ENCODE data around the gene MANEAL.
"Not testable (repeated sequence)": the region's sequence is repeated elsewhere in the genome, so short reads cannot be mapped to it uniquely, and the experiment has no call there.

Gene MANEAL

GRCh38 chr1:37793773-37794371 lies at the start of gene MANEAL:
Gene MANEAL, plus strand, starts transcription at chr1:37793847. Its CDS starts 336 bp downstream, at chr1:37794183.
- no peak for DNase-seq (ENCODE audit: low spot score)

- DNase-seq (ENCODE audit: low spot score) = no peak
Measured at GRCh38 chr1:37746806-37747205, 46.8 kb upstream of the MANEAL start.

GRCh38 chr1:37748565-37748964 lies 45.1 kb upstream of the MANEAL start:
- DNase-seq (ENCODE audit: low spot score) = no peak

- no peak for DNase-seq (ENCODE audit: low spot score)
Measured at GRCh38 chr1:37752213-37752582, 41.4 kb upstream of the MANEAL start.

- DNase-seq (ENCODE audit: low spot score) = no peak
Measured at GRCh38 chr1:37752583-37753471, 40.8 kb upstream of the MANEAL start.

GRCh38 chr1:37753473-37754321 lies 40.0 kb upstream of the MANEAL start:
- no peak for DNase-seq (ENCODE audit: low spot score)

- DNase-seq (ENCODE audit: low spot score) = no peak
Measured at GRCh38 chr1:37755290-37755689, 38.4 kb upstream of the MANEAL start.

- no peak for DNase-seq (ENCODE audit: low spot score)
Measured at GRCh38 chr1:37755951-37756560, 37.6 kb upstream of the MANEAL start.

GRCh38 chr1:37759451-37759850 lies 34.2 kb upstream of the MANEAL start:
- DNase-seq (ENCODE audit: low spot score) = no peak

- DNase-seq (ENCODE audit: low spot score) = no peak
Measured at GRCh38 chr1:37761416-37762095, 32.1 kb upstream of the MANEAL start.

GRCh38 chr1:37762516-37762915 lies 31.1 kb upstream of the MANEAL start:
- DNase-seq (ENCODE audit: low spot score) = no peak

- DNase-seq (ENCODE audit: low spot score) = no peak
Measured at GRCh38 chr1:37763791-37764413, 29.7 kb upstream of the MANEAL start.

- no peak for DNase-seq (ENCODE audit: low spot score)
Measured at GRCh38 chr1:37764414-37764825, 29.2 kb upstream of the MANEAL start.

- DNase-seq (ENCODE audit: low spot score) = no peak
Measured at GRCh38 chr1:37764888-37765441, 28.7 kb upstream of the MANEAL start, which contains the start of gene EPHA10. Gene EPHA10, minus strand, starts transcription at chr1:37765120. Its CDS starts 54 bp downstream, at chr1:37765066.

GRCh38 chr1:37765916-37766664 lies 27.6 kb upstream of the MANEAL start:
- no peak for DNase-seq (ENCODE audit: low spot score)

- DNase-seq (ENCODE audit: low spot score) = no peak
Measured at GRCh38 chr1:37767488-37767887, 26.2 kb upstream of the MANEAL start.

GRCh38 chr1:37771440-37771839 lies 22.2 kb upstream of the MANEAL start:
- DNase-seq (ENCODE audit: low spot score) = not testable (repeated sequence)

GRCh38 chr1:37776946-37777516 lies 16.6 kb upstream of the MANEAL start:
- no peak for DNase-seq (ENCODE audit: low spot score)

GRCh38 chr1:37778654-37779053 lies 15.0 kb upstream of the MANEAL start:
- DNase-seq (ENCODE audit: low spot score) = no peak

All from left forelimb (tissue), 1 donor.